HG02938 (cell line): ENCODE data around the gene ELP4.
"Not testable (repeated sequence)": the region's sequence is repeated elsewhere in the genome, so short reads cannot be mapped to it uniquely, and the experiment has no call there.

Experiments used
- ATAC-seq: cut with Tn5 transposase; IDR thresholded peaks from one replicate; pipeline ENCODE4 v1.9.1; 2021; ENCODE audit warnings: mild to moderate bottlenecking, moderate library complexity; ENCODE audit not compliant: unreplicated experiment

ELP4 gene

GRCh38 chr11:31535479-31535878, 25.9 kb downstream of the ELP4 start:
- no peak for ATAC-seq

GRCh38 chr11:31542862-31543261, 33.3 kb downstream of the ELP4 start:
- ATAC-seq, result no peak

GRCh38 chr11:31555938-31556337, 46.4 kb downstream of the ELP4 start:
- ATAC-seq, result no peak

- ATAC-seq, result no peak
Observed at GRCh38 chr11:31558001-31558400, 48.4 kb downstream of the ELP4 start.

GRCh38 chr11:31560842-31561476, 51.4 kb downstream of the ELP4 start:
- no peak for ATAC-seq

- not testable (repeated sequence) for ATAC-seq
Observed at GRCh38 chr11:31564517-31564916, 55.0 kb downstream of the ELP4 start.

GRCh38 chr11:31574133-31574532, 64.6 kb downstream of the ELP4 start:
- ATAC-seq, result not testable (repeated sequence)

GRCh38 chr11:31575764-31576163, 66.2 kb downstream of the ELP4 start:
- not testable (repeated sequence) for ATAC-seq

- ATAC-seq, result not testable (repeated sequence)
Observed at GRCh38 chr11:31579412-31579811, 69.8 kb downstream of the ELP4 start.

GRCh38 chr11:31582697-31583096, 73.1 kb downstream of the ELP4 start:
- no peak for ATAC-seq

- no peak for ATAC-seq
Observed at GRCh38 chr11:31598454-31598853, 88.9 kb downstream of the ELP4 start.

- ATAC-seq, result no peak
Observed at GRCh38 chr11:31601635-31602282, 92.2 kb downstream of the ELP4 start.

GRCh38 chr11:31606893-31607292, 97.3 kb downstream of the ELP4 start:
- ATAC-seq, result no peak

GRCh38 chr11:31607914-31608313, 98.3 kb downstream of the ELP4 start:
- ATAC-seq, result no peak

- no peak for ATAC-seq
Observed at GRCh38 chr11:31608995-31609394, 99.4 kb downstream of the ELP4 start.

GRCh38 chr11:31610544-31610943, 101.0 kb downstream of the ELP4 start:
- ATAC-seq, result no peak

GRCh38 chr11:31617246-31617645, 107.7 kb downstream of the ELP4 start:
- no peak for ATAC-seq

- peak; percentile 82 for ATAC-seq
Observed at GRCh38 chr11:31619980-31620379, 110.4 kb downstream of the ELP4 start.

- peak; percentile 27 for ATAC-seq
Observed at GRCh38 chr11:31620434-31620833, 110.9 kb downstream of the ELP4 start.

- ATAC-seq, result no peak
Observed at GRCh38 chr11:31625868-31626267, 116.3 kb downstream of the ELP4 start.

- ATAC-seq, result no peak
Observed at GRCh38 chr11:31628111-31628510, 118.5 kb downstream of the ELP4 start.

- ATAC-seq, result no peak
Observed at GRCh38 chr11:31636983-31637382, 127.4 kb downstream of the ELP4 start.

- no peak for ATAC-seq
Observed at GRCh38 chr11:31640611-31641010, 131.0 kb downstream of the ELP4 start.
